Middle frontal gyrus (tissue), 1 donor: ENCODE data around the gene ADAMTS13.
A peak's percentile ranks its signal among the peaks of the same experiment; 100 is the strongest.
"Not testable (repeated sequence)": the region's sequence is repeated elsewhere in the genome, so short reads cannot be mapped to it uniquely, and the experiment has no call there.

ENCODE experiments used
- DNase-seq: peaks from one replicate; pipeline ENCODE4 v3.0.0-alpha.2; 2015; ENCODE audit warnings: low spot score; ENCODE audit errors: extremely low spot score

The ADAMTS13 gene

GRCh38 chr9:133424187-133424586, 2.0 kb downstream of the ADAMTS13 start:
- no peak for DNase-seq

GRCh38 chr9:133425049-133425632, 3.0 kb downstream of the ADAMTS13 start:
- DNase-seq: no peak

GRCh38 chr9:133426011-133426410, 3.8 kb downstream of the ADAMTS13 start:
- DNase-seq: no peak

GRCh38 chr9:133427658-133428348, 5.6 kb downstream of the ADAMTS13 start:
- no peak for DNase-seq

GRCh38 chr9:133428617-133429101, 6.5 kb downstream of the ADAMTS13 start:
- DNase-seq: no peak

- DNase-seq: no peak
Measured at GRCh38 chr9:133429214-133429613, 7.0 kb downstream of the ADAMTS13 start.

- DNase-seq: no peak
Measured at GRCh38 chr9:133429641-133430161, 7.5 kb downstream of the ADAMTS13 start.

GRCh38 chr9:133430244-133430643, 8.1 kb downstream of the ADAMTS13 start:
- DNase-seq: no peak

- DNase-seq: no peak
Measured at GRCh38 chr9:133433351-133433843, 11.2 kb downstream of the ADAMTS13 start.

GRCh38 chr9:133436681-133437080, 14.5 kb downstream of the ADAMTS13 start:
- no peak for DNase-seq

- no peak for DNase-seq
Measured at GRCh38 chr9:133437753-133438531, 15.8 kb downstream of the ADAMTS13 start.

GRCh38 chr9:133439337-133439736, 17.2 kb downstream of the ADAMTS13 start:
- no peak for DNase-seq

- DNase-seq: peak; percentile 14
Measured at GRCh38 chr9:133440874-133441273, 18.7 kb downstream of the ADAMTS13 start.

GRCh38 chr9:133441571-133441970, 19.4 kb downstream of the ADAMTS13 start:
- no peak for DNase-seq

GRCh38 chr9:133443248-133443647, 21.1 kb downstream of the ADAMTS13 start:
- DNase-seq: no peak

- DNase-seq: no peak
Measured at GRCh38 chr9:133443982-133444381, 21.8 kb downstream of the ADAMTS13 start.

GRCh38 chr9:133445293-133445969, 23.3 kb downstream of the ADAMTS13 start:
- no peak for DNase-seq

- no peak for DNase-seq
Measured at GRCh38 chr9:133448487-133448972, 26.4 kb downstream of the ADAMTS13 start.

GRCh38 chr9:133449760-133450159, 27.6 kb downstream of the ADAMTS13 start:
- DNase-seq: no peak

GRCh38 chr9:133451865-133452264, 29.7 kb downstream of the ADAMTS13 start:
- not testable (repeated sequence) for DNase-seq

GRCh38 chr9:133452562-133452961, 30.4 kb downstream of the ADAMTS13 start:
- no peak for DNase-seq
